ENCODE measurements around the gene TTC33.

DNA sequence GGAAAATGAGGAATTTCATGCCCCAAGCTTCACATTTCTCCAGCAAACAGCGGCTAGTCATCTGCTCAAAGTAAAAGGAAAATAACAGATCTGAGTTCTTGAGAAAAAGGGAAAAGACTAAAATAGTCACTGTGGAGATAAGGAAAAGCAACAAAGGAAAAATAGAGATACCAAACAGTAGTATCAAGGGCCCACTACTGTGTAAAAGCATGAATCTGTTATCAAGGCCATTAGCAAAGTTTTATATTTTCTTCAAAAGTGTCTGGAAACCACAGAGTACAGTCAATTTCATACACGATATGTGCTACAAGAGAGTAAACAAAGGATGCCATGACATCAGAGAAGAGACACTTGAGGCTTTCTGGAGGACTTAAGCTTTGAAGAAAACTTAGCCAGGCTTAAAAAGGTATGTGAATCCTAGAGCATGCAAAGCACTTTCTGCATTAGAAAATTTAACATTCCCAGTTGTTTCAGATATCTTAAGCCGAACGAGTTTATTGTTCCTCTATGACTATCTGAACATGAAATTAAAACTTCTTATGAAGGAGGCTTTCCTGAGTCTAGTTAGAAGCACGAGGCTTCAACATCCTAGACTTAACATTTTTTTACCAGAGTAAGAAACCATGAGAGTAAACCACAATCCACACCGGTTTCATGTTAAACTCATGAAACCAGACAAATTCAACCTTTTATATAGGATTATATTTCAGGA, 1.2 kb downstream of the TTC33 start:
- no peak for TF ChIP-seq TAF1 (IDR thresholded peaks at IDR 0.05; ENCODE audit: low read depth, low read length)
- TF ChIP-seq POLR2A (IDR thresholded peaks at IDR 0.05; ENCODE audit: low read depth, low read length): no peak
- TF ChIP-seq POLR2AphosphoS5 (IDR thresholded peaks at IDR 0.05; ENCODE audit: low read depth, low read length): no peak
- no peak for TF ChIP-seq POU2F2 (IDR thresholded peaks at IDR 0.05; ENCODE audit: low read depth, low read length)
- TF ChIP-seq SPI1 (IDR thresholded peaks at IDR 0.05; ENCODE audit: low read depth, low read length): no peak
- TF ChIP-seq PAX5 (IDR thresholded peaks at IDR 0.05; ENCODE audit: insufficient read depth, low read length, severe bottlenecking): no peak

Measured in GM12891 (cell line).